GM21447 (cell line): ENCODE measurements around the gene CSDE1.
A peak's percentile ranks its signal among the peaks of the same experiment; 100 is the strongest.

Source experiments
- ATAC-seq: cut with Tn5 transposase; IDR thresholded peaks from one replicate; pipeline ENCODE4 v1.9.1; 2021; ENCODE audit not compliant: unreplicated experiment

The CSDE1 gene

GRCh38 chr1:114750780-114751179 lies 7.0 kb downstream of the CSDE1 start:
- ATAC-seq: no peak

DNA sequence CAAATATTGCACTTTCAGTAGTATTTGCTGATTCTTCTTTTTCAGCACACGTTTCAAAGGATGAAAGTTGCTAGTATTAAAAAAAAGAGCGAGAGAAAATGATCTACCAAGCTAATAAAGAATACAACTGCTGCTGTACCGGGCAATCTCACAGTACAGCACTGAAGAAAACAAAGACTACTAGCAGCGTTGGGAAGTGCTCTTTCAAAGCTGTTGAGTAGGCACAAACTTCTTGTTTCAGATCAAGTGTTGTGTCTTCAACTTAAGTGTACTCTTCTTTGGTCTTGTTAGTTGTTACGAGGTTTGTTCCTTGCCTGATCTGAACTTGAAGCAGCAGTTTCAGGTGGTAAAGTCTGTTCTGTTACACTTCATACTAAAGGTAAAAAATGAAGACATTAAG lies 7.9 kb downstream of the CSDE1 start:
- ATAC-seq: no peak

DNA sequence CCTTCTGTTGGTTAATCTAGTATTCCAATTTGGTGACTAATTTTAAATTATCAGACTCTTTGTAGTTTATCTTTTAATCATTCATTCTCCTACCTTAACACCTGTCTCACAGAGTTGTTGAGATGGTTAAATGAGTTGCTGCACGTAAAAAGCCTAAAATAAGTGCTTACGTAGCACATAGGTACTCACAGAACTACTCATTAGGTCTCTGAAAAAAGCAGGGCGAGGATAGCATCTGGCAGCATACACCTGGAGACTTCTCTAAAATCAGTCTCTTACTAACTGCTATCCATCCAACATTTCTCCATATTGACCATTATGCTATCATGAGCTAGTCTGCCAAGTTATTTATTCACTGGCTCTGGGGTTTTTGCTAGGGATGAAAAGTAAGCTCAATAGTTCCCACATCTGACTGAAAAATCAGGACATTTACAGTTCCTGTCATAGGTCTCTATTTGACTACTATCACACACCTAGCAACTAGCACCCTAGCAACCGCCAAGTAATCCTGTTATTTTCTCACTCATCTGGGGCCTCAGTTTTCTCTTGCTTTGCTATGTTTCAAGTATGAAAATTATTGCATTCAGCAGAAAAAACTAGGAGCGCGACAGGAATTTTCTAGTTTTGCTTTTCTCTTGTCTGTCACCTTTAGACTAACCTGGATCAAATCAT lies 11.2 kb downstream of the CSDE1 start:
- no peak for ATAC-seq

DNA sequence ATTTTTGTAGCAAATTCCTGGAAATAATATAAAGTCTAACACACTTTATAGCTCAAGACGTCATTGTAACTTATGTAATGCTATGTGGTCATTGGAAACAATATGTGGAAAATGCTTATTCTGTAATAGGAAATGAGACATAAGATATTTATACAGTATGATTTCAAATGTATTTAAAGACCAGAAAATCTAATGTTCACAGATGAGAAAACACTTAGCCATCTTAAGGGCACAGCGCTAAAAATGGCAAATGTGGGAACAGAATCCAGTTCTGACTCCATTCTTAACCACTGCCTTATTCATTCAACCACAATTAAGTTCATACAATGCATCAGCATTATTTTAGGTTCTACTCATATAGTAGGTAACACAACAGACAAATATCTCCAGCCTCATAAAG lies 12.5 kb downstream of the CSDE1 start:
- ATAC-seq: no peak

DNA sequence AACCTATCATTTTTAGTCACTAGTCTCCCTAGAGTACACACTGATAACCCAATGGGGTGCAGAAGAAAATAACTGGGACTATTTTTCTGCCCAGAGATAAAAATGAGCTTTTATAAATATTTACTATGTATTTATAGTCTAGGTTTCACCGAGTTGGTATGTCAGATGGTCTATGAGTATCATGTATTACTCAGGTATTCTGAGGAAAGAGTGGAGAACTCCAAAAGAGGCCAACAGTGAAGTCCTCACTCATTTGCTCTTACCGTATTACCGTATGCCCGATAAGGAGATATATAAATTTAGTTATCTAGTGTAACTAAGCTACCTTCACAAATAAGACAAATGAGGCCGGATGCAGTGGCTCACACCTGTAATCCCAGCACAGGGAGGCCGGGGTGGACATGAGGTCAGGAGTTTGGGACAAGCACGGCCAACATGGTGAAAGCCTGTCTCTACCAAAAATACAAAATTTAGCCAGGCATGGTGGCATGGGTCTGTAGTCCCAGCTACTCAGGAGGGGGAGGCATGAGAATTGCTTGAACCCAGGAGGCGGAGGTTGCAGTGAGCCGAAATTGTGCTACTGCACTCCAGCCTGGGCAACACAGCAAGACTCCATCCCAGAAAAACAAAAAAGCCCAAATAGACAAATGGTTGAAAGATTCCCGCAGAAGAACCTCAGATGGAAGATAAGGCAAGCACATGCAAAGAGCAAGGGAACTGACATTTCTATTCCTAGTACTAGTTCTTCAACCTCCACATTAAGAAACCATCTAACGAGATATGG lies 15.6 kb downstream of the CSDE1 start:
- no peak for ATAC-seq

- no peak for ATAC-seq
These were observed 17.5 kb downstream of the CSDE1 start for GRCh38 chr1:114740331-114740730.

- no peak for ATAC-seq
These were observed 20.4 kb downstream of the CSDE1 start for GRCh38 chr1:114737314-114737849.

DNA sequence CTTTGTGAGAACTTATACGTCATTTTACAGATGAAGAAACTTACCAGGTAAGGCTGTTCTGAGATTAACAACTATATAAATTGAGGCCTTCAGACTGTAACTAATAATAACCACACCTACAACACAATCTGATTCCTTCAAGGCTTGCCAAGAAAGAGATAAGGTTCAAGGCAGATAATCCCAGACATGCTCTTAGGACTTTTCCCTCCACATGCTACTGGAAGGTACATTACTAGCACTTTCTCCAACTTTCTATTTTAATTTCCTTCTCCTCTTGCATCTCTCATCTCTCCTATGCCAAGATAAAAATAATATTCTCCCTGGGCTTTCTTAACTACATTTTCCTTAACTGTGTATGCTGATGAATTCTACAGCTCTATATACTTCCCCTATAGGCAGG lies 22.3 kb downstream of the CSDE1 start:
- no peak for ATAC-seq

- ATAC-seq: no peak
These were observed 28.0 kb downstream of the CSDE1 start for GRCh38 chr1:114729782-114730181.

GRCh38 chr1:114728553-114728952 lies 29.2 kb downstream of the CSDE1 start:
- ATAC-seq: no peak

DNA sequence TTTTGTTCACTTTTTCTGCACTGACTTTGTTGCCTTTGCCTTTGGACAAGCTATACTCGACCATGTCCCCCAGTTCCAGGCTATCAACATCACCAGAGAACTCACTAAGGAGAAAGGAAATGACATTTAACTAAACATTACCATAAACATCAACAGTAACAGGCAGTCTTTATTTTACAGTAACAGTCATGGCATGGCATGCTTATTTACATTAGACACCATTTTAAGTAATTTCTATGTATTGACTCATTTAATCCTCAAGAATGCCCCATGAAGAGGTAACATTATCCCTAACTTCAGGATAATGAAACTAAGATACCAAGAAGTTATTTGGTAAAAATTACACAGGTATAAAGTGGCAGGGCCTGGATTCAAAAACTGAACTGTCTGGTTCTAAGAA lies 32.6 kb downstream of the CSDE1 start:
- no peak for ATAC-seq

DNA sequence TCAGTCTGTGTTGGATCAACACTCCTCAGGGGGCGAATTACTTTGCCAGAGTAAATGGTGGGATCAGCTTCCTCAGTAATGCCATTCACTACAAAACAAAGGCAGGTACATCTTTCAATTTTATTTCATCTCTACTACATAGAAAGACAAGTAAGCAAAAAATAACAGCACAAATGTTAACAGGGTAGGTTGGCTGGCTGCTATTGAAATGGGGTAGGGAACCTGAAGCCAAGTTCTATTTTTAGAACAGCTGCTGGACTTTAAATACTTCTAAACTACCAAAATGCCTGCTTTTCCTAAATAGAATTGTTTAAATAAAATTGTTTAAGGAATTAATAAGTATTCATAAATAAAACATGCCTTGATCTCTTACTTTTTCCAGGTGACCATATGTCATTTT lies 33.9 kb downstream of the CSDE1 start:
- no peak for ATAC-seq

GRCh38 chr1:114723457-114723856 lies 34.3 kb downstream of the CSDE1 start:
- ATAC-seq: no peak

GRCh38 chr1:114720492-114720891 lies 37.3 kb downstream of the CSDE1 start:
- ATAC-seq: no peak

GRCh38 chr1:114719424-114719787 lies 38.4 kb downstream of the CSDE1 start:
- ATAC-seq: no peak

- no peak for ATAC-seq
These were observed 38.9 kb downstream of the CSDE1 start for GRCh38 chr1:114718661-114719423.

- ATAC-seq: peak; percentile 94
These were observed 41.2 kb downstream of the CSDE1 start, which contains the start of gene NRAS for GRCh38 chr1:114716304-114717170. NRAS (minus strand) TSS chr1:114716771; CDS start chr1:114716160, 611 bp downstream.

GRCh38 chr1:114715952-114716303 lies 41.9 kb downstream of the CSDE1 start:
- ATAC-seq: peak; percentile 2

DNA sequence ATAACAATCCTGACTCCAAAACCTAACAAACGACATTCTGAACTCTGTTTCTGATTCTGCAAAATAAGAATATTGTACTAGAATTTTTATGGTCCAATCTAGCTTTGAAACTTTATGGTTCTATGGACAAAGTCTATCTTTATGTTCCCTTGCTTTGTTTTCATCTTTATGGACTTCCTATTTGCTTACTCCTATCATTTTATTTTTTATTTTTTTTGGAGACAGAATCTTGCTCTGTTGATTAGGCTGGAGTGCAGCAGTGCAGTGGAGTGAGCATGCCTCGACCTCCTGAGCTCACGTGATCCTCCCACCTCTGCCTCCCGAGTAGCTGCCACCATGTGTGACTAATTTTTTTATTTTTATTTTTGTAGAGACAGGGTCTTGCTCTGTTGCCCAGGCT lies 44.8 kb downstream of the CSDE1 start:
- ATAC-seq: no peak

DNA sequence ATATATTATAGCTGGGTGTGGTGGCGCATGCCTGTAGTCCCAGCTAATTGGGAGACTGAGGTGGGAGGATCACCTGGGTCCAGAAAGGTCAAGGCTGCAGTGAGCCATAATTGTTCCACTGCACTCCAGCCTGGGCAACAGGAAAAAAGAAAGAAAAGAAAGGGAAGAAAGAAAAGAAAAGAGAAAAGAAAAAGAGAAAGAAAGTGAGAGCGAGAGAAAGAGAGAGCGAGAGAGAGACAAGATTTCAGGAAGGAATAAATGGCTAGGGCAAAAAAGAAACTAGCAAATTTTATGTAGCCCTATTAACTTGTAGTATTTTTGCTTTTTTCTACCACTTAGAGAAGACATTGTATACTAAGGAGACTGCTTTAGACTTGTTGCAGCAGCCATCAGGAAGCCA lies 47.4 kb downstream of the CSDE1 start:
- ATAC-seq: no peak

DNA sequence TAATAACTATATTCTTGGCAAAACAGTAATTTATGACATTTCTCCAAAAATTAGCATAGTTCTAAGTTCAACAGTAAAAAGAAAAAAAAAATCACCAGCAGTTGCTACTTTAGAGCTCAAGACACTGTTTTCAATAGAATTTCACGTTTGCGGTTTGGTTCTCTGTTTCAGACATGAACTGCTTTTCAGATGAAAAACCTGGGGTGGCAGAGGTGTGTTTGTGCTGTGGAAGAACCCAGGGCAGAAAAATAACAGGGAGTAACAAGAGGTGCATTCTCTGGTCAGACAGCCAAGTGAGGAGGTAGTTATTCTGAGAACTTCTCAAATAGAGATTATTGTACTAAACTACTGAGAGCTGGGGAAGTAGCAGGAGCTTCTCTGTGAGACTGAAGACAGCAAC lies 50.2 kb downstream of the CSDE1 start:
- ATAC-seq: no peak
